Neural progenitor cell (in vitro differentiated cells): Measurements from ENCODE around the gene SLC25A13. TPM values are rescaled to one million over a fixed set of nuclear protein-coding genes. Genes with fewer than 3 reads are reported as not detected.
"Not testable (repeated sequence)": the region's sequence is repeated elsewhere in the genome, so short reads cannot be mapped to it uniquely, and the experiment has no call there.

Experiments used
- DNase-seq: peaks from one replicate; pipeline ENCODE4 v3.0.0-alpha.2; 2016; ENCODE audit warnings: low spot score
- H2AFZ ChIP-seq: fragments of 200-600 bp; sonication (generic); replicated peaks from 2 replicates; pipeline ENCODE4 v1.6.1; 2016; ENCODE audit warnings: antibody characterized with exemption
- H3F3A ChIP-seq: fragments of 200-600 bp; sonication (generic); 2 replicates; pipeline ENCODE4 v1.6.1; 2016; ENCODE audit warnings: antibody characterized with exemption, low read depth
- H3K27ac ChIP-seq: fragments of 200-600 bp; sonication (generic); 2 replicates; pipeline ENCODE4 v1.5.1; 2016; ENCODE audit warnings: mild to moderate bottlenecking
- H3K27me3 ChIP-seq: fragments of 200-600 bp; sonication (generic); 2 replicates; pipeline ENCODE4 v1.6.1; 2016; ENCODE audit warnings: mild to moderate bottlenecking, moderate library complexity
- H3K36me3 ChIP-seq: fragments of 200-600 bp; sonication (generic); 2 replicates; pipeline ENCODE4 v1.5.1; 2016
- H3K4me1 ChIP-seq: fragments of 200-600 bp; sonication (generic); 2 replicates; pipeline ENCODE4 v1.6.1; 2016; ENCODE audit warnings: mixed run types
- H3K4me2 ChIP-seq: fragments of 200-600 bp; sonication (generic); 2 replicates; pipeline ENCODE4 v1.6.1; 2016
- H3K4me3 ChIP-seq: fragments of 200-600 bp; sonication (generic); 2 replicates; pipeline ENCODE4 v1.5.1; 2016
- H3K79me2 ChIP-seq: fragments of 200-600 bp; sonication (generic); 2 replicates; pipeline ENCODE4 v1.6.1; 2016; ENCODE audit warnings: low read depth
- H3K9ac ChIP-seq: fragments of 200-600 bp; sonication (generic); 2 replicates; pipeline ENCODE4 v1.6.1; 2016
- H3K9me3 ChIP-seq: fragments of 200-600 bp; sonication (generic); 2 replicates; pipeline ENCODE4 v1.5.1; 2016; ENCODE audit warnings: low read depth
- H4K20me1 ChIP-seq: fragments of 200-600 bp; sonication (generic); 2 replicates; pipeline ENCODE4 v1.6.1; 2016; ENCODE audit warnings: low read depth
- H3K27ac Mint-ChIP-seq: 3 replicates; pipeline ENCODE4 v1.8.0; 2021; ENCODE audit warnings: mixed read lengths
- H3K27me3 Mint-ChIP-seq: 2 replicates; pipeline ENCODE4 v1.8.0; 2022; ENCODE audit warnings: low read depth, mild to moderate bottlenecking, inconsistent platforms, moderate library complexity, mixed read lengths; ENCODE audit not compliant: insufficient read depth
- H3K36me3 Mint-ChIP-seq: 3 replicates; pipeline ENCODE4 v1.8.0; 2021; ENCODE audit warnings: mixed read lengths
- H3K4me1 Mint-ChIP-seq: 3 replicates; pipeline ENCODE4 v1.8.0; 2021; ENCODE audit warnings: mixed read lengths
- H3K4me3 Mint-ChIP-seq: 3 replicates; pipeline ENCODE4 v1.8.0; 2021; ENCODE audit warnings: mild to moderate bottlenecking, moderate library complexity, mixed read lengths
- H3K9me3 Mint-ChIP-seq: 3 replicates; pipeline ENCODE4 v1.8.0; 2020; ENCODE audit warnings: mixed read lengths
- CTCF ChIP-seq: fragments of 200-600 bp; sonication (generic); IDR thresholded peaks from 2 replicates; pipeline ENCODE4 v1.5.1; 2017; ENCODE audit warnings: antibody characterized with exemption, mild to moderate bottlenecking
- EZH2 ChIP-seq: fragments of 200-600 bp; sonication (generic); IDR thresholded peaks from 2 replicates; pipeline ENCODE4 v1.6.1; 2017; ENCODE audit warnings: antibody characterized with exemption, mild to moderate bottlenecking, moderate library complexity
- EZH2phosphoT487 ChIP-seq: fragments of 200-600 bp; sonication (generic); IDR thresholded peaks from 2 replicates; pipeline ENCODE4 v1.6.1; 2017; ENCODE audit warnings: antibody characterized with exemption
- total RNA-seq: library from RNA; depleted of rRNA; stranded (reverse); fragments of >200 nt; gene quantifications from 2 replicates; pipeline ENCODE4 v1.2.3, GENCODE V29; 2015; ENCODE audit warnings: low replicate concordance

SLC25A13 gene
- 83.3 and 87.8 TPM in 2 replicates for total RNA-seq

- peaks cover 44% of the 10 kb centered on the region for H3K79me2 ChIP-seq
- peaks cover 12% of the 10 kb centered on the region for H3K4me1 Mint-ChIP-seq
- H3K9ac ChIP-seq = peak within 1 kb of the TSS; percentile 4
- no peaks in the 10 kb centered on the region for H3K4me1 ChIP-seq
- no peaks in the 10 kb centered on the region for H3K36me3 ChIP-seq
- H3F3A ChIP-seq = peaks cover 5% of the 10 kb centered on the region
- H3K27me3 Mint-ChIP-seq = no peaks in the 10 kb centered on the region
- peak within 1 kb of the TSS; percentile 79 for H3K4me2 ChIP-seq
- H3K9me3 ChIP-seq = no peaks in the 10 kb centered on the region
- H3K27me3 ChIP-seq = no peaks in the 10 kb centered on the region
- H3K9me3 Mint-ChIP-seq = no peaks in the 10 kb centered on the region
- H2AFZ ChIP-seq = peak within 1 kb of the TSS; percentile 57
- DNase-seq = peak; percentile 94
- H4K20me1 ChIP-seq = peaks cover 8% of the 10 kb centered on the region
- H3K36me3 Mint-ChIP-seq = peaks cover 3% of the 10 kb centered on the region
- peak within 1 kb of the TSS; percentile 96 for H3K27ac Mint-ChIP-seq
- peak within 1 kb of the TSS; percentile 68 for H3K4me3 ChIP-seq
- H3K4me3 Mint-ChIP-seq = peak within 1 kb of the TSS; percentile 94
- peak within 1 kb of the TSS; percentile 48 for H3K27ac ChIP-seq
- TF ChIP-seq EZH2 (no peak), CTCF (no peak), EZH2phosphoT487 (no peak)
These were observed at the start of gene SLC25A13 for GRCh38 chr7:96321658-96322372. Gene SLC25A13, minus strand, starts transcription at chr7:96322098. Its CDS starts 142 bp downstream, at chr7:96321956.

- H2AFZ ChIP-seq, H3K27ac Mint-ChIP-seq, H3K9me3 ChIP-seq, H3K36me3 Mint-ChIP-seq, H4K20me1 ChIP-seq, H3K4me1 ChIP-seq, H3K27me3 ChIP-seq, H3K9me3 Mint-ChIP-seq, H3K79me2 ChIP-seq, H3K4me1 Mint-ChIP-seq, H3K4me2 ChIP-seq, H3K27ac ChIP-seq, H3K27me3 Mint-ChIP-seq, DNase-seq, H3K36me3 ChIP-seq, H3K4me3 Mint-ChIP-seq, H3K9ac ChIP-seq, H3F3A ChIP-seq, H3K4me3 ChIP-seq: not testable (repeated sequence)
These were observed 44.0 kb upstream of the SLC25A13 start for GRCh38 chr7:96365916-96366315.

- Histone ChIP-seq H3F3A (no peaks in the 10 kb centered on the region), H3K9ac (no peak overlapping the region), H2AFZ (peak overlapping the region; percentile 13), H3K4me2 (no peak overlapping the region), H3K36me3 (no peaks in the 10 kb centered on the region), H3K4me1 (no peaks in the 10 kb centered on the region), H4K20me1 (no peaks in the 10 kb centered on the region), H3K79me2 (no peaks in the 10 kb centered on the region), H3K27me3 (no peaks in the 10 kb centered on the region), H3K9me3 (no peaks in the 10 kb centered on the region), H3K4me3 (no peak overlapping the region), H3K27ac (no peak overlapping the region)
- no peak overlapping the region for H3K27ac Mint-ChIP-seq
- H3K36me3 Mint-ChIP-seq = no peaks in the 10 kb centered on the region
- H3K9me3 Mint-ChIP-seq = peaks cover 3% of the 10 kb centered on the region
- TF ChIP-seq EZH2 (no peak), CTCF (no peak), EZH2phosphoT487 (no peak)
- no peak overlapping the region for H3K4me3 Mint-ChIP-seq
- DNase-seq = no peak
- no peaks in the 10 kb centered on the region for H3K27me3 Mint-ChIP-seq
- no peaks in the 10 kb centered on the region for H3K4me1 Mint-ChIP-seq
These were observed 39.4 kb upstream of the SLC25A13 start for GRCh38 chr7:96361116-96361857.

- no peaks in the 10 kb centered on the region for H3K36me3 ChIP-seq
- no peaks in the 10 kb centered on the region for H3K9me3 Mint-ChIP-seq
- no peak overlapping the region for H3K27ac ChIP-seq
- no peak overlapping the region for H3K4me2 ChIP-seq
- no peaks in the 10 kb centered on the region for H3K27me3 ChIP-seq
- H4K20me1 ChIP-seq = no peaks in the 10 kb centered on the region
- H3F3A ChIP-seq = no peaks in the 10 kb centered on the region
- H3K4me3 ChIP-seq = no peak overlapping the region
- no peak overlapping the region for H3K27ac Mint-ChIP-seq
- no peak overlapping the region for H3K4me3 Mint-ChIP-seq
- H3K9me3 ChIP-seq = no peaks in the 10 kb centered on the region
- H2AFZ ChIP-seq = no peak overlapping the region
- H3K4me1 Mint-ChIP-seq = peaks cover 3% of the 10 kb centered on the region
- no peak for TF ChIP-seq EZH2phosphoT487
- H3K9ac ChIP-seq = no peak overlapping the region
- H3K36me3 Mint-ChIP-seq = no peaks in the 10 kb centered on the region
- H3K79me2 ChIP-seq = no peaks in the 10 kb centered on the region
- no peaks in the 10 kb centered on the region for H3K27me3 Mint-ChIP-seq
- no peak for DNase-seq
- H3K4me1 ChIP-seq = peaks cover 3% of the 10 kb centered on the region
These were observed 38.0 kb upstream of the SLC25A13 start for GRCh38 chr7:96359876-96360275.

GRCh38 chr7:96358236-96358971 is 36.5 kb upstream of the SLC25A13 start:
- not testable (repeated sequence) for H3K9me3 ChIP-seq, H3K9ac ChIP-seq, H3K27ac Mint-ChIP-seq, H4K20me1 ChIP-seq, H3K9me3 Mint-ChIP-seq, H3K27me3 ChIP-seq, H3K4me3 ChIP-seq, DNase-seq, H3F3A ChIP-seq, H3K36me3 Mint-ChIP-seq, H2AFZ ChIP-seq, H3K4me3 Mint-ChIP-seq, H3K27ac ChIP-seq, H3K4me2 ChIP-seq, H3K27me3 Mint-ChIP-seq, H3K79me2 ChIP-seq, H3K4me1 Mint-ChIP-seq, H3K4me1 ChIP-seq, H3K36me3 ChIP-seq
